Measurements from ENCODE around the gene FGF8. TPM values are rescaled to one million over a fixed set of nuclear protein-coding genes. Genes with fewer than 3 reads are reported as not detected.
A peak's percentile ranks its signal among the peaks of the same experiment; 100 is the strongest.
"Not testable (repeated sequence)": the region's sequence is repeated elsewhere in the genome, so short reads cannot be mapped to it uniquely, and the experiment has no call there.

The FGF8 gene
- not detected in 2 replicates for total RNA-seq (2014; rRNA removed; shearing (Covaris generic))

DNA sequence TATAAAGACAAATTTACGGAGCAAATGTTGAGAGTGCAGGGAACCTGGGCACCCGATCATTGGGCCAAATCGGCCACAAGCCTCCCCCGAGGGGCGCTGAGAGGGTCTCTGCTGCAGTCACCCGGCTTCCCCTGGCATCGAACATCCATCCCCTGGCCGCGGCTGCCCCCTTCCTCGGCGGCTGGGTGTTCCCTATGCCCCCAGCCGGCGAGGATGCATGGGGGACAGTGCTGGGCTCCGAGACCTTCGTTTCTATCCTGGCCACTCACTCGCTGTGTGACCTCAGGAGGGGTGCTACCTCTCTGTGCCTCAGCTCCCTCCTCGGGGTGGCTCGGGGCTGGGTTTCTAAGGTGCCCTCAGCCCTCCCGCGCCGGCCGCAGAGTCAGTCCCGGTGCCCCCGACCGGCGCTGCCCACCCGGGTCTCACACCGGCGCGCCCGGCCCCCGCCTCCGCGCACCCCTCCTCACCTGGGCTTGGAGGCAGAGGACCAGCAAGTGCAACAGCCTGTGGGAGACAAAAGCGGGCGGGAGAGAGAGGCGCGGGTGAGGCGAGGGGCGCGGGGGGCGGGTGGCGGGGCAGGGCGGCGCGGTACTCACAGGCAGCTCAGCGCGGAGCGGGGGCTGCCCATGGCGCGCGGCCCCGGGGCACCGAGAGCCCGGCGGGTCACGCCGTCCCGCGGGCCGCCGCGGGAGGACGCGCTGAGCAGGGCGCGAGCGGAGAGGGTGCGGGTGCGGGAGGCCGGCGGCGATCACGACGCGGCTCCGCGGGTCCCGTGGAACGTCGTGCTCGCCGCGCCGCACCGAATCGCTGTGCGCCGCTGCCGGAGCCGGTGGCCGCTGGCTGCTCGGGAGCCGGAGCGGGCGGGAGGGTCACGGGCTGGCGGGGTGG is at the start of gene FGF8:
Gene FGF8, minus strand, starts transcription at position 842 of the 888 bp plus-strand sequence. Its CDS starts 214 bp downstream, at position 628.
- no peak for DNase-seq (ENCODE audit: low read depth)

GRCh38 chr10:101824736-101825135 is 48.8 kb upstream of the FGF8 start:
- no peak for DNase-seq (ENCODE audit: low read depth)

DNA sequence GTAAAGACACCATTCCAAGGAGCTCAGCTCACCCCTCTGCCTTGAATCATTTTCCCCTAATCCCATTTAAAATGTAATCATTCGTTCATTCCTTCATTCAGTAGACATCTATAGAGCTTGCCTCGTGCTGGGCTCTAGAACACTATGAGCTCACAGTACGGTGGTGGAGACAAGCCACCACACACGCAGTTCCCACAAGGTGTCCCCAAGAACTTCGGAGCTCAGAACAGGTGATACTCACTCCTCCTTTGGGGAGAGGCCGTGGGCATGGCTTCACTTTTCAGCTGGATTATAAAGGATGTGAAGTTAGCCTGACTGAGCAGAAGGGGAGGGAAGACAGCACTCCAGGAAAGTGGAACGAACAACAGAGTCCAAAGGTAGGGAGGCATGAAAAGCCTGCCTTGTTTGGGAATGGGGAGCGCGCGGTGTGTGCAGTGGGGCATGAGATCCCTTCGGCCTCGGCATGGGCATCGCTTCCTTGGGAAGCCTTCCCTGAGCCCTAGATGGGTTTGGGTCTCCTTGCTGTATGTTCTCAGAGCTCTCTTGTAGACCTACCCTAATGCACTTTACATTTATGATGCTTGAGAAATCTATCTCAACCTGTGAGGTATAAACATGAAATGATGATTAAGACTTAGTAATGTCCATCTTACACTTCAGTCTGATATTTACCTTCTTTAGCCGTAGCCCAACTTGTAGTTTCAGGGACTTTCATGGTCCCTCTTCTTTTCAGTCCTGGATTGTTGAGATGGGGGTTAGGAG is 43.1 kb upstream of the FGF8 start:
- no peak for DNase-seq (ENCODE audit: low read depth)

DNA sequence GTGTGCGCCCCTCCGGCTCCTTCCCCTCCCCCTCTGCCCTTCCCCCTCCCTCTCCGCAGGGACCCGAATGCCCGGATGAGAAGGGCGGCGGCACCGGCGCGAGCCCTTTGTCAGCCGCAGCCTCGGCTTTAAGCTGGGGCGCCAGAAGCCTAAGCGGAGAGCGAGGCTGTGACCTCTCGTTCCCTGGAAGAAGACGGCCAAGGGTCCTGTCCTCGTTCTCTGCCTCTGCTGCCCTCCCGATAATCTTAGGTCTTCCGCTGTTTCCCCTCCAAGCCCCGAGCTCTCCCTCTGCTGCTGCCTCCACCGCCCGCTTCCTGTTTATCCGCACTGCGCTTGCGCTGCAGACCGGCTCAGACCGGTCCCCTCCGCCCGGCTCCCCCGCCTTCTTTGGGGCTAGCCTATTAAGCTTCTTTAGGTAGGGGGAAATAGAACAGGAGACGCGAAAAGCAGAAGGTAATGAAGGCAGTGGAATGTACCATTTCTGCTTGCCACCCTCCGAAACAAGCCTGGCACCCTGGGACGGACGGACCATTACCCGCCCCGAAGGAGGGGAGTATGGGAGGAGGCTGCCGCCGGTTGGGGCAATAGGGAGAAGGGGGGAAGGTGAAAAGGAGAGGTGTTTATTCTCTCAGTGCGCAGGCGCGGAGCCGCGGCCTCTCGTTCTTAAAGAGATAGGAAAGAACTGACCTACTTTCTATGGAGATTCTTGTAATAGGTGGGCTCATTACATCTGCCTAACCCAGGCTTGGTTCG is 42.4 kb upstream of the FGF8 start, which contains the start of gene OGA:
Gene OGA, minus strand, starts transcription at position 326 of the 753 bp plus-strand sequence. CDS start 422 bp downstream, outside the sequence.
- DNase-seq (ENCODE audit: low read depth) = peak; percentile 99

DNA sequence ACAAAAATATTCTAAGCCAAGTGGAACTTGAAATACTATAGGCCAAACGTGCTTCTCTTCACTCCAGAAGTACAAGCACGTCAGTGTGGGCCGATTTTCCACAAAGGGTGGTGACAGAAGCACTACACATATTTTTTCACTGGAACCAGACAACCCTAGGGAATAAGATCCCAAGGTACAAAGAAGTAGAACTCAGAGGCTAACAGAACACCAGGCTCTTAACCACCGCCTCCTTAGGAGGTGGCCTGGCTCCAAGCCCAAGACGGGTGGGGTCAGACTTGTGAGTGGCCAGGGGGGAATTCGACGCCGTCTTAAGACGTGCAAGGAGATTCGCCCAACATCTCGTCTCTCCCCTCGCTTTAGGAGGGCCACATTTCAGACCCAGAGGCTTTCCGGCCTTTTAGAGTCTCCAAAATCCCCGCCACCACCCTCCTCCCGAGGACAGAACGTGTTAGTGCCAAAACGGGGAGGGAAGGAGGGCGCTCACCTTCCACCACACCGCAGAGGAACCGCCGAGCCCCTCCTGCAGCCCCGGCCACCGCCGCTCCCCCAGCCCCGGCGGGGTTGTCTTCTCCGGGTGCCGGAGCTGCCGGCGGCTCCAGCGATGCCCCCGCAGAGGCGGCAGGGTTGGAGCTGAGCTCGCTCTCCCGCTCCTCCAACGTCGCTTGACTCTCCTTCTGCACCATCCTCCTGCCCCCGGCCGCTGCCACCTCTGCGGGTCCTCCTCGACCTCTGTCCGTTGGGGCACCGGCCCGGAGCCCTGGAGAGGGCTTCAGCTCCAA is 41.6 kb upstream of the FGF8 start:
- DNase-seq (ENCODE audit: low read depth) = peak; percentile 95

DNA sequence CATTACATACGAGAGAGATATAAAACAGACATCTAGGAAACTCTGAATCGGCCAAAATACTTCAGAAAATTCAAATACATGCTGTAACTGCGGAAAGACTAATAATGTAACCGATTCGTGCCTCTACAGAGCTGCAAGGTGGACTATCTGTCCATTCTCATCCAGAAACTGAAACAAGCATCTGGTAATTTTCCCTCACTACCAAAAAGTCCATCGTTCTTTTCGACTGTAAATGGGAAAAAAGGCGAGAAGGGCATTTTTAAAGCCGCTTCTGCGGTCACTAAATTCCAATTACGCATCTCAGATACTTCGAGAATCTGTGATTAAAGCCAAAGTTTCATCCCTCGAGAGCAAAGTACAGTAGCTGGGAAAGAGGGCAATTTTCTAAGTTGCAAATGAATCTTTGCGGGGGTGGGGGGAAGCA is 41.0 kb upstream of the FGF8 start:
- no peak for DNase-seq (ENCODE audit: low read depth)

- no peak for DNase-seq (ENCODE audit: low read depth)
These were observed 40.5 kb upstream of the FGF8 start for GRCh38 chr10:101816376-101816775.

GRCh38 chr10:101814466-101815071 is 38.7 kb upstream of the FGF8 start:
- peak; percentile 59 for DNase-seq (ENCODE audit: low read depth)

DNA sequence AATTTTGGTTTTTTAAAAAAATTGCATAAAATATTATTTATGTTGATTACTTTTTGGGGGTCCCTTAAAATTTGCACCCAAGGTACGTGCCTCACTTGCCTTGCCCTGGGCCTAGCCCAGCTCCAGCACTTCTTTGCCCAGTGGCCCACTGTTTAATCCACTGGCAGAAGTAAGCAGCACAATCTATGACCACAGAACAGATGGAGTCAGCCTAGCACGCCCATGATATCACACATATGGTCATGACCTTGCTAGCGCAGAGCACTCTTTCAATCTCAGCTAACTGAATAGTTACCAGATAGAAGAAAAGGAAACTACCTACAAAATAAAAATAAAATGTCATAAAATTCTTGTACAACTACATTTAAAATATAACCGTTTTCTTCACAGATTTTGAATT is 36.7 kb upstream of the FGF8 start:
- no peak for DNase-seq (ENCODE audit: low read depth)

DNA sequence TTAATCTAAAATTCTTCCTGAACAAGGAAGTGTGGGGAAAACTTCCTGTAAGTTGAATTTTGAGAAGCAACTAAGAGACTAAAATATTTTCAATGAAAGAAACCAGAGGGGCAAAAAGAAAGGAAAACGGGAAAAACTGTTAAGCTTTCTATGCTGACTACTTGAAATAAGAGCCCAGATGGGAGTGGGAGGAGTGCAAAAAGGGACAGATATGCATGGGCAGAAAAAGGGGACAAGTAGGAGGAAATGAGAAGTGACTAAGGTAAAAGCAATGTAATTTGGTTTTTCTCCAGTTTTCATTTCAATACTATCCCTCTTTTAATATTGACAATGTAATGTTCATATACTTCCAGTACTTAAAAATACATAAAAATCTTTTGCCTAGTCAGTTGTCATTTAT is 31.2 kb upstream of the FGF8 start:
- DNase-seq (ENCODE audit: low read depth) = no peak

- no peak for DNase-seq (ENCODE audit: low read depth)
These were observed 27.6 kb upstream of the FGF8 start for GRCh38 chr10:101803511-101803910.

DNA sequence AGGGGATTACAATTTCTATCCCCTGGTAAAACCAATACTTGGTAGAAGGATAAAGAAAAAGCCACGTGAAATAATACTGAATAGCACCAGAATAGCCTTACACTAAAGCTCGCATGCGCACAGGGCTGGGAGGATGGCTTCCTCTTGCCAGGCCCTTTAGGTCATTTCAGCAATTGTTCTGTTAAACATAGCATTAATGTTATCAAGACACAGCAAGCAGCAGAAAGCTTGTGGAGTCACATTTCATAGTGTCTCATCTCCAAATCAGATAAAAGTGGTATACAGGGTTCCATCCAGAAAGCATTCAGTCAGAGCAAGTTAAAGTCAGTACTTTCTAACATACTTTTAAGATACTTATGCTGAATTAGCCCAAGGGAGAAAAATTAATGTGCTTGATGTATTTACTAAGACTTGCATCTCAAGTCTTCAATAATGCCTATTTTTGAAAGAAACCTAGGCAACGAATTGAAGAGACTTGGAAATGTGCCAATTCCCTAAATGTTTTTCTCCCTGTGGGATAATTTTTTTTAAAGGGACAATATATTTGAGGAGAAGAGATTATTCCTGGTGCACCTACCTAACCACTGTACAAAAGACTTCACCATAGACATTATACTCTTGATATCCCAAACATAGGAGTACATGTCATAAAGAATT is 21.6 kb upstream of the FGF8 start:
- DNase-seq (ENCODE audit: low read depth) = no peak

DNA sequence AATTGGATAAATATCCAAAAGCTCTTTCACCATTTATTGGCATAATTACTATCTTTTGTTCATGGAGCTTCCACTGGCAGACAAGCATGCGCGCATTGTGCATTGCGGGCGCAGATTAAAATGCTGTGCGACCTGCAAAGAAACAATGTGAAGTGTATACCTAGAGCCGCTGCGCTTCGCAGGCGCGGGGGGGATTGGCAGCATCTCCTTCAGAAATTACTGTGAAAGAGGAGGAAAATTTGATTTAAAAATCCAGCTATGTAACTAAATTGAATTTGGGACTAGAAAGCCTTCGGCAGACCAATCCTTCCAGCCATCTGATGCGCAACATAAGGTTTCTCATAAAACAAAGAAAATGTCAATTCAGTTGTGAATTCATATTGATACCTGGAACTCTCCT is 17.6 kb upstream of the FGF8 start:
- no peak for DNase-seq (ENCODE audit: low read depth)

GRCh38 chr10:101789686-101790085 is 13.8 kb upstream of the FGF8 start:
- DNase-seq (ENCODE audit: low read depth) = no peak

GRCh38 chr10:101789231-101789630 is 13.3 kb upstream of the FGF8 start:
- not testable (repeated sequence) for DNase-seq (ENCODE audit: low read depth)

GRCh38 chr10:101785801-101786200 is 9.9 kb upstream of the FGF8 start:
- DNase-seq (ENCODE audit: low read depth) = no peak

DNA sequence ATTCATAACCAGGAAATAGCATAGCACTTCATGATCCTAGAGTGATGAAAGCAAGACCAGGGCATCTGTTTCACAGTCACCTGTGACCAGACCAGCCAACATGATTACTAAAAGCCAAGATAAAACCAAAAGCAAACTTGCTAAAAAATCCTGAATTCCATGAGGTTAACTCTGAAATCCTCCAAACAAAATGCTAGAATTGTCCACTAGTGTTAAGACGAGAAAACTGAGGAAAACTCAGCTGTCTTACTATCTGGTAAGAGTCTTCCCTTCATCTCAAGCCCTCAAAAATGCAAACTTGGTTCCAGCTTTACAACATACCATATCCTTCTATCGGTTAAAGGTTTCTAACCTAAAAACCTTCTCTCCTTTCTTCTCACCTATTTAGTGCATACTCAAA is 8.6 kb upstream of the FGF8 start:
- no peak for DNase-seq (ENCODE audit: low read depth)

GRCh38 chr10:101783736-101784118 is 7.8 kb upstream of the FGF8 start:
- DNase-seq (ENCODE audit: low read depth) = peak; percentile 25

GRCh38 chr10:101782811-101783735 is 7.2 kb upstream of the FGF8 start, which contains the start of gene NPM3:
NPM3 (minus strand) TSS chr10:101783446; CDS start chr10:101783390, 56 bp downstream.
- DNase-seq (ENCODE audit: low read depth) = peak; percentile 79
